ENCODE data around the gene APPL2. TPM values are rescaled to one million over a fixed set of nuclear protein-coding genes. Genes with fewer than 3 reads are reported as not detected.
"Not testable (repeated sequence)": the region's sequence is repeated elsewhere in the genome, so short reads cannot be mapped to it uniquely, and the experiment has no call there.

The APPL2 gene
- total and polyA plus RNA-seq, 3 donors from 2014 or later = 70.9 to 140 (median 129) TPM

- peak overlapping the region; percentile 50 to 56 for H3K27ac ChIP-seq
Observed at GRCh38 chr12:105257321-105257728, 21.4 kb upstream of the APPL2 start.

DNA sequence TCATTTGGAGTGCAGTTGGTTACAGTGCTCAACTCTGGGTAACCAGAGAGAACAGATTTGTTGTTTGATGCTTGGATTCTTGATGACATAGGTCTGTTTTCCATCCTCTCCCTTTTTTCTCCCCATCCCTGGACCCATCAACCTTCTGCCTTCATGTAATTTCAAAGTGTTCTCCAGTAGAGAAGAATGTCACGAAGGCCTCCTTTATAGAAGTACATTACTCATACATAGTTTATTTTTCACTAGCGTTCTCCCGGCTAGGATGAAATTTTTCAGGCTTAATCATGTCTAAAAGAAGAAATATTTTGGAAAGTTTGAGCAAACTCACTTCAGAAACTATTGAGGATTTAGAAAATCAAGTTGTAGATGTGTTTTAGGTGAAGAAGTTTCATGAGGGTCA is 20.9 kb upstream of the APPL2 start:
- H3K4me1 ChIP-seq = peaks cover 27% of the 10 kb centered on the region
- peak overlapping the region in 1 of 2 donors; percentile 50 for H3K27ac ChIP-seq
- WGBS, 2 donors = 78 to 86% methylated on average over 3 of the region's 3 CpGs
- intact Hi-C loops (cut with DNase I; ENCODE audit: low total_unique reads) = no loop called here
- TF ChIP-seq POLR2A (IDR thresholded peaks at IDR 0.05) = no peak
- no peak for TF ChIP-seq CTCF (IDR thresholded peaks at IDR 0.05)
- DNase-seq = no peak
- H3K4me3 ChIP-seq = no peak overlapping the region
- H3K36me3 ChIP-seq (ENCODE audit: low read depth, missing control alignments) = no peaks in the 10 kb centered on the region
- H3K9me3 ChIP-seq = no peaks in the 10 kb centered on the region
- no peaks in the 10 kb centered on the region for H3K27me3 ChIP-seq

More at GRCh38 chr12:105257321-105257728, 21.4 kb upstream of the APPL2 start:
- intact Hi-C loops (cut with DNase I; ENCODE audit: low total_unique reads) = no loop called here
- Histone ChIP-seq H3K9me3 (no peaks in the 10 kb centered on the region), H3K4me1 (peaks cover 23% of the 10 kb centered on the region), H3K27me3 (no peaks in the 10 kb centered on the region), H3K4me3 (no peak overlapping the region), H3K36me3 (ENCODE audit: low read depth, missing control alignments) (no peaks in the 10 kb centered on the region)
- TF ChIP-seq CTCF (IDR thresholded peaks at IDR 0.05) (no peak), POLR2A (IDR thresholded peaks at IDR 0.05) (no peak)
- WGBS, 2 donors = 60 to 71% methylated on average over 4 of the region's 4 CpGs
- no peak for DNase-seq

DNA sequence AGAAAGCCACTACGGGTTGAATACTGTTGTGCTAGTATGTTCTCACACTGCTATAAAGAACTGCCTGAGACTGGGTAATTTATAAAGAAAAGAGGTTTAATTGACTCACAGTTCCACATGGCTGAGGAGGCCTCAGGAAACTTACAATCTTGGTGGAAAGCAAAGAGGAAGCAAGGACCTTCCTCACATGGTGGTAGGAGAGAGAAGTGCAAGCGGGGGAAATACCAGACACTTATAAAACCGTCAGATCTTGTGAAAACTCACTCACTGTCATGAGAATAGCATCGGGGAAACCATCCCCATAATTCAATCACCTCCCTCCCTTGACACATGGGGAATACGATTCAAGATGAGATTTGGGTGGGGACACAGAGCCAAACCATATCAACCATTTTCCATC is 20.5 kb upstream of the APPL2 start:
- DNase-seq; H3K4me3 ChIP-seq; H3K9me3 ChIP-seq; H3K27me3 ChIP-seq; H3K36me3 ChIP-seq (ENCODE audit: low read depth, missing control alignments); H3K27ac ChIP-seq; intact Hi-C loops (cut with DNase I; ENCODE audit: low total_unique reads): not testable (repeated sequence)
- peaks cover 27% of the 10 kb centered on the region for H3K4me1 ChIP-seq
- 87 to 89% methylated on average over 5 of the region's 5 CpGs for WGBS, 2 donors

GRCh38 chr12:105256011-105256410 is 20.0 kb upstream of the APPL2 start:
- H3K9me3 ChIP-seq = no peaks in the 10 kb centered on the region
- intact Hi-C loops (cut with DNase I; ENCODE audit: low total_unique reads) = no loop called here
- peaks cover 27% of the 10 kb centered on the region for H3K4me1 ChIP-seq
- H3K27me3 ChIP-seq = no peaks in the 10 kb centered on the region
- H3K27ac ChIP-seq = no peak overlapping the region
- no peak overlapping the region for H3K4me3 ChIP-seq
- H3K36me3 ChIP-seq (ENCODE audit: low read depth, missing control alignments) = no peaks in the 10 kb centered on the region
- no peak for DNase-seq
- TF ChIP-seq POLR2A (IDR thresholded peaks at IDR 0.05) (no peak), CTCF (IDR thresholded peaks at IDR 0.05) (no peak)
- WGBS, 2 donors = 60 to 77% methylated on average over 2 of the region's 2 CpGs

- DNase-seq = no peak
- intact Hi-C loops (cut with DNase I; ENCODE audit: low total_unique reads) = no loop called here
- no peaks in the 10 kb centered on the region for H3K36me3 ChIP-seq (ENCODE audit: low read depth, missing control alignments)
- 62 to 67% methylated on average over 3 of the region's 3 CpGs for WGBS, 2 donors
- peaks cover 27% of the 10 kb centered on the region for H3K4me1 ChIP-seq
- H3K4me3 ChIP-seq = no peak overlapping the region
- no peaks in the 10 kb centered on the region for H3K9me3 ChIP-seq
- peak overlapping the region in 1 of 2 donors; percentile 60 for H3K27ac ChIP-seq
- TF ChIP-seq CTCF (IDR thresholded peaks at IDR 0.05) (no peak), POLR2A (IDR thresholded peaks at IDR 0.05) (no peak)
- H3K27me3 ChIP-seq = no peaks in the 10 kb centered on the region
Observed at GRCh38 chr12:105253866-105254513, 18.0 kb upstream of the APPL2 start.

Data from testis (tissue), 3 donors.